HUES6 (cell line): ENCODE measurements around the gene C2orf49.

ENCODE experiments used
- H3K27ac ChIP-seq: 2 replicates; pipeline ENCODE4 v1.7.0; 2013; ENCODE audit warnings: low read depth, mild to moderate bottlenecking, low read length, inconsistent platforms
- H3K27me3 ChIP-seq: 2 replicates; pipeline ENCODE4 v1.6.1; 2013; ENCODE audit warnings: low read length; ENCODE audit not compliant: control insufficient read depth, insufficient read depth
- H3K36me3 ChIP-seq: 2 replicates; pipeline ENCODE4 v1.6.1; 2013; ENCODE audit warnings: low read length; ENCODE audit not compliant: control insufficient read depth, insufficient read depth
- H3K4me1 ChIP-seq: 2 replicates; pipeline ENCODE4 v1.6.1; 2013; ENCODE audit warnings: low read length; ENCODE audit not compliant: control insufficient read depth, insufficient read depth
- H3K4me3 ChIP-seq: 2 replicates; pipeline ENCODE4 v1.5.1; 2013; ENCODE audit warnings: low read depth, low read length
- H3K9ac ChIP-seq: one replicate; pipeline ENCODE4 v1.6.1; 2013; ENCODE audit warnings: mild to moderate bottlenecking, low read length
- H3K9me3 ChIP-seq: 2 replicates; pipeline ENCODE4 v1.6.1; 2013; ENCODE audit warnings: low read depth, low read length; ENCODE audit not compliant: control insufficient read depth, insufficient read depth

Gene C2orf49

DNA sequence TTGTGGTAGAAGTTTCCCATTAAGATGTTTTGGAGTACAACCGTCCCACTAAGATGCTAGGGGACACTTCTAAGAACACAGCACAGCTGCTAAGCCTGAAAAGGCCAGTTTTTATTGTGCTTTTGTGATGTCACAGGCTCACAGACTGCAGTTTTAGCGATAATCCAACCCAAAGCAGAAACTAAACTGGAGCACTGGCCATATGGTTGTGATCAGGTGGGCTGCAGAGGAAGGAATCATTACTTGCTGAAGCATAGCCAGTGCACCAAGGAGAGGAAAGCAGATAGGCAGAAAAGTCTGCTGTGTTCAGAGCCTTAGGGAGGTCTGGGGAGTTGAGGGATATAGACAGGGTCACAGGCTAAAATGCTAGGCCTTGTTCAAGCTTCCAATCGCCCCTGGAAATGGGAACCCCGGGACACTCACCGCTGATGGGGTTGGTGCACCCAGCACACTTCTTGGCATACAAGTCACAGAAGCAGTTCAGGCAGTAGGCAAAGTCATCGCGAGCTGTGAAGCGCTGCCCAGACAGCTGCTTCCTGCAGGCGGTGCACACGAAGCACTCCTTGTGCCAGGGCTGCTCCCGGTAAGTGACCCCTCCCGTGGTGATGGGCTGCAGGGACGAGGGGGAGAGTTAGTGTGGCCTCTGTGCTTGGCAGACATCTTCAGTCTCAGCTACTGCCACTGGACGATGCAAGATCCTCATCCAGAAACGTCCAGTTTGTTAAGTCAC is 25.7 kb downstream of the C2orf49 start:
- no peaks in the 10 kb centered on the region for H3K27me3 ChIP-seq
- no peak overlapping the region for H3K4me3 ChIP-seq
- H3K9ac ChIP-seq = no peak overlapping the region
- H3K9me3 ChIP-seq = no peaks in the 10 kb centered on the region
- peaks cover 82% of the 10 kb centered on the region for H3K36me3 ChIP-seq
- H3K27ac ChIP-seq = no peak overlapping the region
- no peaks in the 10 kb centered on the region for H3K4me1 ChIP-seq

DNA sequence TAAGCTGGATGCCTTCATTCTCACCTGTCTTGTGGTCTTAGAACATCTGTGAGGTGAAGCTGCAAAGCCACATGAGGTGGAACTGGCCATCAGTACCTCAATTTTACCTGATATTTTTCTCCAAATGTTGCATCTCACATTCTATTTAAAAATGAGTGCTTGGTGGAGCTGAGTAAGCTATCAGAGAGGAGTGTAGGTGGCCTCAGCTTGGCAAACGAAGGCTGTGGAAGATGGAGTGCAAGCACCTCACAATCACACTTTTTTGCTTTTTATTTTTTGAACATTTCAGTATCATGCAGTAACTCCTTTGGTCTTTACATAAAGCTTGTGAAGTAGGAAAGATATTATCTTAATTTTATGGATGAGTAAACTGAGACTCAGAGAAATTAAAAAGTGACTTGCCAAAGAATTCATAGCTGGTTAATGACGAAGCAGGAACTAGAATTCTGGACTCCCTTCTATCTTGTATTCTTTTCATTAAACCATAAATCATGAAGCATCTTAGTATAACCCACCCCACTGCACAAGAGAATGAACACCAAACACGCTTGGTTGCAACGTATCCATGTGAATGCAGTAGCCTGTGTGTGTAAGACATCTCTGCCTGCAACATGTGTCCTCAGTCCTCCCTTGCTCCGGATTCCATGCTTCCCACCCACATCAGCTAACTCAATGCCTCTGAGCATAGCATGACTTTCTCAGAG is 27.2 kb downstream of the C2orf49 start:
- H3K4me3 ChIP-seq = no peak overlapping the region
- H3K27me3 ChIP-seq = no peaks in the 10 kb centered on the region
- H3K9me3 ChIP-seq = no peaks in the 10 kb centered on the region
- no peak overlapping the region for H3K27ac ChIP-seq
- H3K36me3 ChIP-seq = peaks cover 74% of the 10 kb centered on the region
- H3K4me1 ChIP-seq = no peaks in the 10 kb centered on the region
- no peak overlapping the region for H3K9ac ChIP-seq

- Histone ChIP-seq H3K4me1 (no peaks in the 10 kb centered on the region), H3K27me3 (no peaks in the 10 kb centered on the region), H3K27ac (no peak overlapping the region), H3K9me3 (no peaks in the 10 kb centered on the region), H3K36me3 (peaks cover 71% of the 10 kb centered on the region), H3K4me3 (no peak overlapping the region), H3K9ac (no peak overlapping the region)
Measured at GRCh38 chr2:105365206-105365605, 27.9 kb downstream of the C2orf49 start.

DNA sequence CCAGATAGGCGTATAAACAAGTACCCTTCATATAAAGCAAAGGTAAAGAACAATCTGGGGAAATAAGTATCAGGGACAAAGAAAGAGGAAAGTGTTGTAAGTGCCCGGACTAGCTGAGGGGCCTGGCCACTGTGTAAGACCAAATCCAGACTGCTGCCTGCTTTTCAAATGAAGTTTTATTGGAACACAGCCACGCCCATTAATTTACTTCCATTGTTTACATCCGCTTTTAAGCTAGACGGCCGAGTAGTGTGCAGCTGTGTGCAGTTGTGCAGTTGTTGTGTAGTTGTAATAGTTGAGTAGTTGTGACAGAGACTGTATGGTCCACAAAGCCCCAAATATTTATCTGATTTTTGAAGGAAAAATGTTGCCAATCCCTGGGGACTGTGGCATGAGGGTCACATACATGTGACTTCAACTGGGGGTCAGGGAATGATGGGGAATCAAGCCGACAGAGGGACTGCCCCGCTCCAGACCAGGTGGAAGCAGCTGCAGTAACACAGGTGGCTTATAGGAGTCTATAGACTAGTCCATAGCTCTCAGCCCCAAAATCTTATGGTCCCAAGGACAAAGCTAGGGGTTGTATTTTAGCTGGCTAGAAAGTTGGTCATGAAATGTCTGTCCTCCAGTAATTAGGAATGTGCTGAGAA is 31.5 kb downstream of the C2orf49 start:
- Histone ChIP-seq H3K9ac (no peak overlapping the region), H3K9me3 (no peaks in the 10 kb centered on the region), H3K4me1 (no peaks in the 10 kb centered on the region), H3K27me3 (no peaks in the 10 kb centered on the region), H3K36me3 (peaks cover 66% of the 10 kb centered on the region), H3K4me3 (no peak overlapping the region), H3K27ac (no peak overlapping the region)

DNA sequence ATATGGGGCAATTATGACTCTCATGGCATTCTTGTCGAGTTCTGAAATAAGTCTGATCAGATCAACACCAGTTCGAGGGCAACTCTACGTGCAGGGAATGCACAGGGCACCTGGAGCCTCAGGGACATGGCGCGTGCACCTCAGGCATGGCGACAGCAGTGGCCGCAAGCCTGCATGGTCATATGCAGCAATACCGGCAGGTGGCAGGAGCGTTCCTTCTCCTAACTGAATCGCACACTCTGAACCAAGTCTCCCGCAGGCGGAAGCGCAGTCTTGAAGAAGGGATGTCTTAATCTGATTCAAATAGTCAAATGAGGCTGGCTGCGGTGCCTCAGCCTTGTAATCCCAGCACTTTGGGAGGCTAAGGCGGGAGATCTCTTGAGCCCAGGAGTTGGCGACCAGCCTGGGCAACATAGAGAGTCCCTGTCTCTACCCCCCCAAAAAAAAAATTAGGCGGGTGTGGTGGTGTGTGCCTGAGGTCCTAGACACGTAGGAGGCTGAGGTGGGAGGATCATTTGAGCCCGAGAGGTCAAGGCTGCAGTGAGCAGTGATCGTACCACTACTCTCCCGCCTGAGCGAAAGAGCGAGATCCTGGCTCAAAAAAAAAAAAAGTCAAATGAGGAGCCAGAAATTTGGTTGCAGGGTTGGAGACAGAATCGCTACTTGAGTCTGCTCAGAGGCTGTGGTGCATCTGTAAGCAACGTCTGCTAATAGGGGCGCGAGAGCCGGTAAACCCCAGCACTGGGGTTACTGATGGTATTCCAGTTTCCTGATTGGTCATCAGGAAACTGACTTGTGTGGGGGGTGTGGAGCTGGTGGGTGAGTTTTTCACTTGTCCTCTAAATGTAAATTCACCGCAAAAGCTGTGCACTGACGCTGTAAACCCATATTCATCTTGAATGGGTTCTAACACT is 32.7 kb downstream of the C2orf49 start:
- Histone ChIP-seq H3K27ac (no peak overlapping the region), H3K9me3 (no peaks in the 10 kb centered on the region), H3K4me3 (no peak overlapping the region), H3K9ac (no peak overlapping the region), H3K4me1 (no peaks in the 10 kb centered on the region), H3K36me3 (peaks cover 64% of the 10 kb centered on the region), H3K27me3 (no peaks in the 10 kb centered on the region)

DNA sequence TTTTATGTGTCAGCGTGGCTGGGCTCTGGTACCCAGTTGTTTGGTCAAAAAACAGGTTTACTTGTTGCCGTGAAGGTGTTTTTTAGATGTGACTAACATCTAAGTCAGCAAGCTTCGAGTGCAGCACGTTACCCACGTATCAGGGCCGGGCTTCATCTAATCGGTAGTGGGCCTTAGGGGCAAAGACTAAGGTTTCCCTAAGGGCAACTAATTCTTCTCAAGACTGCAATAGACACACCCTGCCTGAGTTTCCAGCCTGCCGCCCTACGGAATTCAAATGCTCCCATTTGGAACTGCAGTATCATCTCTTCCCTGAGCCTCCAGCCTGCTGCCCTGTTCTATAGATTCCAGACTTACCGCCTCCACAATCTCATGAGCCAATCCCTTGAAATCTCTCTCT is 33.8 kb downstream of the C2orf49 start:
- no peak overlapping the region for H3K27ac ChIP-seq

GRCh38 chr2:105371810-105372209 is 34.5 kb downstream of the C2orf49 start:
- Histone ChIP-seq H3K27me3 (no peaks in the 10 kb centered on the region), H3K27ac (no peak overlapping the region), H3K4me3 (no peak overlapping the region), H3K9me3 (no peaks in the 10 kb centered on the region), H3K36me3 (peaks cover 67% of the 10 kb centered on the region), H3K4me1 (no peaks in the 10 kb centered on the region), H3K9ac (no peak overlapping the region)

More for the DNA sequence above, 33.8 kb downstream of the C2orf49 start:
- Histone ChIP-seq H3K27me3 (no peaks in the 10 kb centered on the region), H3K9me3 (no peaks in the 10 kb centered on the region), H3K36me3 (peaks cover 71% of the 10 kb centered on the region), H3K4me3 (no peak overlapping the region), H3K9ac (no peak overlapping the region), H3K4me1 (no peaks in the 10 kb centered on the region)

DNA sequence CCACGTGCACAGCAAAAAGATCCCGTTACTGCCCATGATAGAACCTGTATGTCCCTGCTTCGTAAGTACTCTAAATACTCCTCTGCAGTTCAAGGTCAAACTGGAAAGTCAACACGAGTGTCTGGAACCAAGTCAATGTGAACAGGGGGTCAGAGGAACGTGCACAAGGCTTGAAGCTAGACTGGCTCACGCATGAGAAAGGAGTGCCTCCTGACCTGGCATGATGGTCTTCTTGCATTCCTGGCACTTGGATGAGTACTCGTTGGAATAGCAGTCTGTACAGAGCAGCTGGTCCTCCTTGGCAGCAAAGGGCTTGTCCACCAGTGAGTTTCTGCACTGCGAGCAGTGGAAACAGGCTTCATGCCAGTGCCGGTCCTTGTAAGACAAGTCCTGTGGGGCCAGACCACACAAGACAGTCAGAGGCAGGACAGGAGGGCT is 36.0 kb downstream of the C2orf49 start:
- Histone ChIP-seq H3K27ac (no peak overlapping the region), H3K9ac (no peak overlapping the region), H3K36me3 (peaks cover 51% of the 10 kb centered on the region), H3K4me3 (no peak overlapping the region), H3K27me3 (no peaks in the 10 kb centered on the region), H3K9me3 (no peaks in the 10 kb centered on the region), H3K4me1 (no peaks in the 10 kb centered on the region)

DNA sequence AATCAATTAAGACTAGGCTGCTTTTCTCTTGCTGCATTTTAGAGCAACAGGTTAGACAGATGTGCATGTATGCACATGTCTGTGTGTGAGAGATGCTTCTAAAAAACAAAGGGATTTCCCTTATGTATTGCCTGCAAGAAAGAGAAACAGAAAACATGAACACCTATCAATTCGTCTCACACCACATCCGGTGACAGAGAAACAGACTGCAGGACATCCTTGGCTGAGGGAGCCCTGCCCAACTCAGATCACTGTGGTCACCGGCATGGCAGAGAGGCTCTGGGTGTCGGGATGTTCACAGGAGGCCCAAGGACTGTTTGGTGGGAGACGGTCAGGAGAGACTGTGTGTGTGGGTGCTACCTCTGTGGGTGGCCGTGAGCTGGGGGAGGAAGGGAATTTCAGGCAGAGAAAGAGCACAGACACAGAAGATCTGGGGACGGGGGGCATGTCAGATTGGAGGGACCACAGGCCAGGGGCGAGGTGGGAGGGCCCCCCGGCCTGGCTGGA is 36.6 kb downstream of the C2orf49 start:
- Histone ChIP-seq H3K4me1 (no peaks in the 10 kb centered on the region), H3K9ac (no peak overlapping the region), H3K9me3 (no peaks in the 10 kb centered on the region), H3K27ac (no peak overlapping the region), H3K4me3 (no peak overlapping the region), H3K27me3 (no peaks in the 10 kb centered on the region), H3K36me3 (peaks cover 51% of the 10 kb centered on the region)

- no peak overlapping the region for H3K27ac ChIP-seq
- H3K9me3 ChIP-seq = no peaks in the 10 kb centered on the region
- H3K36me3 ChIP-seq = peaks cover 51% of the 10 kb centered on the region
- no peaks in the 10 kb centered on the region for H3K4me1 ChIP-seq
- no peaks in the 10 kb centered on the region for H3K27me3 ChIP-seq
- H3K4me3 ChIP-seq = no peak overlapping the region
- H3K9ac ChIP-seq = no peak overlapping the region
Measured at GRCh38 chr2:105375001-105375561, 37.7 kb downstream of the C2orf49 start.
